Measurements from ENCODE around the gene STK32C. TPM values are rescaled to one million over a fixed set of nuclear protein-coding genes. Genes with fewer than 3 reads are reported as not detected.

The STK32C gene
- total and polyA plus RNA-seq, 10 of the 15 experiments (the other 5 are each of a cell fraction or from before 2014, with no cell fraction given), result 1.5 to 18.1 (median 6.4) TPM

GRCh38 chr10:132250481-132251475 lies 57.0 kb downstream of the STK32C start (continued):
- TF ChIP-seq RELB (IDR thresholded peaks at IDR 0.05; ENCODE audit: low read depth) (no peak), HCFC1 (IDR thresholded peaks at IDR 0.05; ENCODE audit: low read length) (no peak), STAT3 (IDR thresholded peaks at IDR 0.05; ENCODE audit: low read depth, low read length) (no peak), FOXM1 (IDR thresholded peaks at IDR 0.05; ENCODE audit: low read depth, low read length) (no peak), TCF12 (IDR thresholded peaks at IDR 0.05; ENCODE audit: low read depth, low read length) (no peak)

GRCh38 chr10:132249824-132250375 lies 57.9 kb downstream of the STK32C start:
- TF ChIP-seq MLLT1 (IDR thresholded peaks at IDR 0.05) (no peak), PKNOX1 (IDR thresholded peaks at IDR 0.05) (no peak), JUNB (IDR thresholded peaks at IDR 0.05) (no peak), NR2C2 (IDR thresholded peaks at IDR 0.05; ENCODE audit: borderline replicate concordance, control insufficient read depth, insufficient read length, low read depth) (no peak), TAF1 (IDR thresholded peaks at IDR 0.05; ENCODE audit: borderline replicate concordance, low read depth, low read length) (no peak), RCOR1 (conservative IDR thresholded peaks at IDR 0.05; ENCODE audit: low read depth, low read length) (no peak), RAD51 (IDR thresholded peaks at IDR 0.05) (no peak), E2F8 (IDR thresholded peaks at IDR 0.05; ENCODE audit: low read depth, partially characterized antibody) (no peak), PML (IDR thresholded peaks at IDR 0.05; ENCODE audit: low read length) (no peak)
- ChIA-PET SMC1A (ENCODE audit: uncharacterized antibody, unreplicated experiment) (no interaction called here), CTCF (no interaction called here), RAD21 (ENCODE audit: unreplicated experiment) (no interaction called here), POLR2A (no interaction called here)
- H3K27me3 ChIP-seq (replicated peaks in 1 of 2; ENCODE audit: control insufficient read depth in 2 of 2, insufficient read depth in 2 of 2, low read length in 1 of 2), result no peaks in the 10 kb centered on the region
- H2AFZ ChIP-seq (ENCODE audit: control insufficient read depth, low read depth, low read length), result no peak overlapping the region
- DNase-seq (ENCODE audit: low read depth, low spot score) (no peak), ATAC-seq (no peak), FAIRE-seq (no peak)
- no peak overlapping the region for H3K4me2 ChIP-seq (ENCODE audit: control insufficient read depth, insufficient read depth)
- no peaks in the 10 kb centered on the region for H3K79me2 ChIP-seq (ENCODE audit: control insufficient read depth, insufficient read depth, low read length)
- no peak overlapping the region for H3K9ac ChIP-seq (ENCODE audit: control insufficient read depth, insufficient read depth, low read length)
- in situ Hi-C loops (cut with MboI), result no loop called here
- no TSS peak for BruUV-seq (replicated peaks)
- H3K36me3 ChIP-seq (ENCODE audit: control insufficient read depth in 2 of 2, insufficient read depth in 2 of 2, low read length in 1 of 2), result no peaks in the 10 kb centered on the region
- 69% methylated on average over 15 of the region's 17 CpGs for WGBS (ENCODE audit: insufficient coverage, insufficient replicate concordance, low lambda C conversion rate, missing lambda C conversion rate)
- H3K27ac ChIP-seq (ENCODE audit: control insufficient read depth, insufficient read depth), result no peak overlapping the region
- H3K4me3 ChIP-seq, result no peak overlapping the region
- no peaks in the 10 kb centered on the region for H3K9me3 ChIP-seq (replicated peaks; ENCODE audit: control insufficient read depth, insufficient read depth, low read length)
- H3K4me1 ChIP-seq (ENCODE audit: control insufficient read depth, insufficient read depth, low read length), result no peaks in the 10 kb centered on the region
- intact Hi-C loops (cut with micrococcal nuclease; ENCODE audit: unreplicated experiment), result no loop called here
- no peaks in the 10 kb centered on the region for H4K20me1 ChIP-seq (ENCODE audit: control insufficient read depth, insufficient read depth)

All from GM12878 (cell line).